ENCODE results near the gene HYAL3. TPM values are rescaled to one million over a fixed set of nuclear protein-coding genes. Genes with fewer than 3 reads are reported as not detected.

HYAL3 gene
- total RNA-seq, 4 donors from 2014 or later = 1.9 to 3.9 (median 3.3) TPM; not detected in 1

GRCh38 chr3:50303013-50303815, 4.0 kb upstream of the HYAL3 start, which contains the start of gene HYAL1:
Gene HYAL1 (minus strand): TSS chr3:50303574. CDS start chr3:50302956, 618 bp downstream.
- intact Hi-C loops (cut with DNase I; ENCODE audit: low total_unique reads) = no loop called here
- no peaks in the 10 kb centered on the region for H3K9me3 ChIP-seq
- H3K4me3 ChIP-seq = peak within 1 kb of the TSS in 1 of 2 donors; percentile 7
- no peaks in the 10 kb centered on the region for H3K36me3 ChIP-seq
- H3K27ac ChIP-seq = peak within 1 kb of the TSS; percentile 69 to 79
- TF ChIP-seq CTCF (IDR thresholded peaks at IDR 0.05) (peak in 2 of 4 experiments; percentile 13 to 16), POLR2A (IDR thresholded peaks at IDR 0.05) (no peak)
- DNase-seq = peak; percentile 67 to 79
- H3K27me3 ChIP-seq = no peaks in the 10 kb centered on the region
- peaks cover 0 to 6% of the 10 kb centered on the region in 2 donors for H3K4me1 ChIP-seq

GRCh38 chr3:50302095-50303012, 3.1 kb upstream of the HYAL3 start:
- intact Hi-C loops (cut with DNase I; ENCODE audit: low total_unique reads) = no loop called here
- Histone ChIP-seq H3K27me3 (no peaks in the 10 kb centered on the region), H3K9me3 (no peaks in the 10 kb centered on the region), H3K36me3 (no peaks in the 10 kb centered on the region), H3K4me1 (peaks cover 0 to 8% of the 10 kb centered on the region in 2 donors), H3K27ac (peak overlapping the region; percentile 69 to 79), H3K4me3 (peak overlapping the region in 1 of 2 donors; percentile 7)
- no peak for DNase-seq
- TF ChIP-seq CTCF (IDR thresholded peaks at IDR 0.05) (no peak), POLR2A (IDR thresholded peaks at IDR 0.05) (no peak)

- no peak for DNase-seq
- Histone ChIP-seq H3K9me3 (no peaks in the 10 kb centered on the region), H3K27me3 (no peaks in the 10 kb centered on the region), H3K36me3 (no peaks in the 10 kb centered on the region), H3K4me3 (no peak overlapping the region), H3K27ac (peak overlapping the region; percentile 85 to 87), H3K4me1 (peaks cover 0 to 8% of the 10 kb centered on the region in 2 donors)
- TF ChIP-seq CTCF (IDR thresholded peaks at IDR 0.05) (no peak), POLR2A (IDR thresholded peaks at IDR 0.05) (no peak)
- intact Hi-C loops (cut with DNase I; ENCODE audit: low total_unique reads) = no loop called here
Measured at GRCh38 chr3:50300681-50301254, 1.6 kb upstream of the HYAL3 start.

GRCh38 chr3:50299929-50300680, 900 bp upstream of the HYAL3 start:
- DNase-seq = peak in 1 of 2 donors; percentile 36
- peak overlapping the region; percentile 46 to 48 for H3K4me3 ChIP-seq
- intact Hi-C loops (cut with DNase I; ENCODE audit: low total_unique reads) = no loop called here
- no peaks in the 10 kb centered on the region for H3K36me3 ChIP-seq
- peak overlapping the region; percentile 85 to 87 for H3K27ac ChIP-seq
- H3K4me1 ChIP-seq = peaks cover 0 to 8% of the 10 kb centered on the region in 2 donors
- no peaks in the 10 kb centered on the region for H3K27me3 ChIP-seq
- TF ChIP-seq POLR2A (IDR thresholded peaks at IDR 0.05) = no peak
- TF ChIP-seq CTCF (IDR thresholded peaks at IDR 0.05) = no peak
- no peaks in the 10 kb centered on the region for H3K9me3 ChIP-seq
